ENCODE measurements around the gene RPL22L1. TPM values are rescaled to one million over a fixed set of nuclear protein-coding genes. Genes with fewer than 3 reads are reported as not detected.

The RPL22L1 gene
- total RNA-seq (10 to 100 TPM; 22.1 to 78.4 (median 45.4) TPM), polyA plus RNA-seq (100 to 1,000 TPM in 2 of 3 donors, 10 to 100 TPM in 1; 93.2 to 143 (median 128) TPM)
- long read RNA-seq, donor 1, transcript RPL22L1-201 (4 exons, 2,190 nt): major isoform, 48 of 74 reads
- long read RNA-seq, donor 1, transcript RPL22L1-202 (4 exons, 506 nt): minor isoform, 12 of 74 reads
- long read RNA-seq, donor 1, partial matches to known transcripts: 8 of 74 reads
- long read RNA-seq, donor 1, other reads (novel, unspliced or antisense): 0 of 74 reads
- long read RNA-seq, donor 2, transcript RPL22L1-201 (4 exons, 2,190 nt): major isoform, 7 of 16 reads
- long read RNA-seq, donor 2, transcript RPL22L1-204 (4 exons, 581 nt): minor isoform, 6 of 16 reads
- long read RNA-seq, donor 2, partial matches to known transcripts: 0 of 16 reads
- long read RNA-seq, donor 2, other reads (novel, unspliced or antisense): 0 of 16 reads
- long read RNA-seq, donor 3, transcript RPL22L1-202 (4 exons, 506 nt): minor isoform, 6 of 34 reads
- long read RNA-seq, donor 3, transcript RPL22L1-201 (4 exons, 2,190 nt): major isoform, 19 of 34 reads
- long read RNA-seq, donor 3, partial matches to known transcripts: 6 of 34 reads
- long read RNA-seq, donor 3, other reads (novel, unspliced or antisense): 0 of 34 reads
- long read RNA-seq, donor 4, transcript RPL22L1-204 (4 exons, 581 nt): minor isoform, 5 of 25 reads
- long read RNA-seq, donor 4, transcript RPL22L1-201 (4 exons, 2,190 nt): major isoform, 18 of 25 reads
- long read RNA-seq, donor 4, partial matches to known transcripts: 0 of 25 reads
- long read RNA-seq, donor 4, other reads (novel, unspliced or antisense): 0 of 25 reads
- long read RNA-seq, donor 5, transcript RPL22L1-201 (4 exons, 2,190 nt): major isoform, 11 of 19 reads
- long read RNA-seq, donor 5, transcript RPL22L1-204 (4 exons, 581 nt): minor isoform, 7 of 19 reads
- long read RNA-seq, donor 5, partial matches to known transcripts: 0 of 19 reads
- long read RNA-seq, donor 5, other reads (novel, unspliced or antisense): 0 of 19 reads
- long read RNA-seq, donor 6, transcript RPL22L1-201 (4 exons, 2,190 nt): major isoform, 16 of 23 reads
- long read RNA-seq, donor 6, partial matches to known transcripts: 0 of 23 reads
- long read RNA-seq, donor 6, other reads (novel, unspliced or antisense): 0 of 23 reads
- long read RNA-seq, donor 7, transcript RPL22L1-201 (4 exons, 2,190 nt): major isoform, 24 of 34 reads
- long read RNA-seq, donor 7, partial matches to known transcripts: 0 of 34 reads
- long read RNA-seq, donor 7, other reads (novel, unspliced or antisense): 0 of 34 reads
- long read RNA-seq, donor 8, transcript RPL22L1-204 (4 exons, 581 nt): minor isoform, 6 of 30 reads
- long read RNA-seq, donor 8, transcript RPL22L1-201 (4 exons, 2,190 nt): major isoform, 21 of 30 reads
- long read RNA-seq, donor 8, partial matches to known transcripts: 0 of 30 reads
- long read RNA-seq, donor 8, other reads (novel, unspliced or antisense): 0 of 30 reads
- long read RNA-seq, donor 9, transcript RPL22L1-204 (4 exons, 581 nt): minor isoform, 5 of 24 reads
- long read RNA-seq, donor 9, transcript RPL22L1-201 (4 exons, 2,190 nt): major isoform, 12 of 24 reads
- long read RNA-seq, donor 9, partial matches to known transcripts: 0 of 24 reads
- long read RNA-seq, donor 9, other reads (novel, unspliced or antisense): 0 of 24 reads
- long read RNA-seq, donor 10, transcript RPL22L1-201 (4 exons, 2,190 nt): major isoform, 6 of 8 reads
- long read RNA-seq, donor 10, partial matches to known transcripts: 0 of 8 reads
- long read RNA-seq, donor 10, other reads (novel, unspliced or antisense): 0 of 8 reads

GRCh38 chr3:170869645-170870593, at the start of gene RPL22L1:
RPL22L1 (minus strand) TSS chr3:170870195; CDS start chr3:170870167, 28 bp downstream.
- peaks cover 0 to 5% (median 0%) of the 10 kb centered on the region in 3 donors for H3K9me3 ChIP-seq (replicated peaks in 1 of 3)
- no peaks in the 10 kb centered on the region for H3K27me3 ChIP-seq
- peak; percentile 92 to 98 (median 95) for DNase-seq
- 0 to 2% (median 1%) methylated on average over 42 to 59 of the region's 59 CpGs for whole genome bisulfite sequencing, 4 donors
- TF ChIP-seq CTCF (IDR thresholded peaks at IDR 0.05) (peak in 2 of 6 experiments; percentile 16 to 22), POLR2A (IDR thresholded peaks at IDR 0.05) (peak; percentile 82 to 89)
- peak within 1 kb of the TSS in 4 of 5 donors; percentile 65 to 95 (median 80) for H3K27ac ChIP-seq
- H3K36me3 ChIP-seq (replicated peaks in 1 of 2): peaks cover 0 to 31% of the 10 kb centered on the region in 2 donors
- peaks cover 12 to 30% of the 10 kb centered on the region in 2 donors for H3K4me1 ChIP-seq (replicated peaks in 1 of 2)
- peak within 1 kb of the TSS in 3 of 4 donors; percentile 57 to 86 (median 72) for H3K4me3 ChIP-seq
- intact Hi-C loops (cut with DNase I): no loop called here

- no peak overlapping the region for H3K4me3 ChIP-seq
- no peaks in the 10 kb centered on the region for H3K36me3 ChIP-seq (replicated peaks in 1 of 2)
- no peaks in the 10 kb centered on the region for H3K4me1 ChIP-seq (replicated peaks in 1 of 2)
- TF ChIP-seq CTCF (IDR thresholded peaks at IDR 0.05) (no peak), POLR2A (IDR thresholded peaks at IDR 0.05) (no peak)
- no peak for DNase-seq
- H3K27me3 ChIP-seq: no peaks in the 10 kb centered on the region
- intact Hi-C loops (cut with DNase I): no loop called here
- WGBS, 4 donors: 70 to 95% (median 77%) methylated on average over 2 to 4 of the region's 4 CpGs
- no peaks in the 10 kb centered on the region for H3K9me3 ChIP-seq (replicated peaks in 1 of 3)
- H3K27ac ChIP-seq: no peak overlapping the region
Observed at GRCh38 chr3:170918715-170919114, 48.7 kb upstream of the RPL22L1 start.

- H3K9me3 ChIP-seq (replicated peaks in 1 of 3): peaks cover 0 to 10% (median 0%) of the 10 kb centered on the region in 3 donors
- no peaks in the 10 kb centered on the region for H3K36me3 ChIP-seq (replicated peaks in 1 of 2)
- no peaks in the 10 kb centered on the region for H3K27me3 ChIP-seq
- no peaks in the 10 kb centered on the region for H3K4me1 ChIP-seq (replicated peaks in 1 of 2)
- WGBS, 4 donors: 36 to 67% (median 52%) methylated on average over 1 of the region's 1 CpG
- DNase-seq: no peak
- intact Hi-C loops (cut with DNase I): no loop called here
- H3K27ac ChIP-seq: no peak overlapping the region
- no peak for TF ChIP-seq CTCF (IDR thresholded peaks at IDR 0.05)
- no peak for TF ChIP-seq POLR2A (IDR thresholded peaks at IDR 0.05)
- H3K4me3 ChIP-seq: no peak overlapping the region
Observed at GRCh38 chr3:170914690-170915089, 44.7 kb upstream of the RPL22L1 start.

All from adrenal gland (tissue), 19 donors.